ENCODE measurements around the gene BET1.

The BET1 gene

DNA sequence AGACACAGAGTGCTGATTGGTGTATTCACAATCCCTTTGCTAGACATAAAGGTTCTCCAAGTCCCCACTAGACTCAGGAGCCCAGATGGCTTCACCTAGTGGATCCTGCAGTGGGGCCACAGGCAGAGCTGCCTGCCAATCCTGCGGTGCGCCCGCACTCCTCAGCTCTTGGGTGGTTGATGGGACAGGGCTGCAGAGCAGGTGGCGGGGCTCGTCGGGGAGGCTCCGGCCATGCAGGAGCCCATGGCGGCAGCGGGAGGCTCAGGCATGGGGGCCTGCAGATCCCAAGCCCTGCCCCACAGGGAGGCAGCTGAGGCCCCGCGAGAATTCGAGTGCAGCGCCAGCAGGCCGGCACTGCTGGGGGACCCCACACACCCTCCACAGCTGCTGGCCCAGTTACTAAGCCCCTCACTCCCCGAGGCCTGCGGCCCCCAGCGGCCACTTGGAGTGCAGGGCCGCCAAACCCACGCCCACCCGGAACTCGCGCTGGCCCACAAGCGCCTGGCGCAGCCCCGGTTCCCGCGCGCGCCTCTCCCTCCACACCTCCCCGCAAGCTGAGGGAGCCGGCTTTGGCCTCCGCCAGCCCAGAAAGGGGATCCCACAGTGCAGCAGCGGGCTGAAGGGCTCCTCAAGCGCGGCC is 7.7 kb upstream of the BET1 start:
- no peak for DNase-seq

DNA sequence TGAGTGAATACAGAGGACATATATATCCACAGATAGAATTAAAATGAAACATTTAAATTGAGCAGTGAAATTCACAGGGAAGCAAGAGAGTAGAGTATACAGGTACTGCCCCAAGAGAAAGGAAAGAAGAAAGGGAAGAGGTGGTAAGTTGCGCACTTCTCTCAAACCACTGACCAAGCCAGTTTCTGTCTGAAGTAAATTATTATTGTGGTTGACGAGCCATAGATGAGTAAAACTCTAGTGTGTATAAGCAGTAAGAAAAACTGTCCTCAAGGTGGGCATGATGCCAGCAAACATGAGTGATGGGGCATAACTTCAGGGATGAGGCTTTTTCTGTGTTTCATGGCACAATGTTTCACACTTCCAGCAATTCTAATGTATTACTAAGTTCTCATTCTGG is 4.4 kb upstream of the BET1 start:
- DNase-seq = no peak

DNA sequence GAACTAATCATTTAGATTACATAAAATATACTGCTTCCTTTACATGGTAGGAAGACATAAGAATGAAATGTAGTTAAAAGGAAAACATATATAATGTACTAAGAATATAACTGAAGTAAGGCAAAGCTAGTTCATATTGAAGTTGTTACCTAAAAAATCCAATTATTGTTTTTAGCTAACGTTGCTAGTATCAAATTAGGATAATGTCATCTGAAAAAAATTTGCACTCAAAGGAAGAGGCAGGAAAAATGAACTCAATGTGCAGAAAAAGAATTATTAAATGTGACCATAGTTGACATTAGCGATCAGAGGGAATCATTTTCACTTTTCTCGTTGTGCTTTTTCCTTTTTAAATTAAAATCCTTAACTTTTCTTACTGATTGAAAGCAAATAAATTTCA is 1.6 kb upstream of the BET1 start:
- DNase-seq = no peak

DNA sequence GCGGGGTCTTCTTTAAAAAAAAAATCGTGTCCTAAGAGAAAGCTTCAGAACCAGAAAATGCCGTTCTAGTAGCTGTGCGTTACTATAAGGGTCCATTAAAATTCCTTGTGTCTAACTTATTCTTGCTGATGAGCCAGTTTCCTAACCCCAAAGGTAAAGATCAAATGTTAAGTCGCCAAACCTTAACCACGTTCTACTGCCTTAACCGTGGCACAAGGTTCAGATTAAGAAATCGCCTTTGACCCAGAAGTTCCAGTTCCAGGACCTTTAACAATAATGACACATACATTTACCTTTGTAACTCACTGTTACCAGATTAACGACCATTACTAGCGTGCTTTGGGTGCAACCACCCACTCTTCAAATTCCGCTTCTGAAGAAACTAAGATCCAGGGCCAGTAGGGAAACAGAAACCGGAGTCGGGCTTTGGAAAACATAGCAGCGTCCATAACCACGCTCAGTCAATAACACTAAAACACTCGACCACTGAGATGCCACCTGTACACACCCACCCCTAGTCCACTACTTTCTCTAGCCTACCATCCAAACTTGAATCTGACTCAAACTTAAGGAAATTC is 620 bp downstream of the BET1 start:
- DNase-seq = no peak

DNA sequence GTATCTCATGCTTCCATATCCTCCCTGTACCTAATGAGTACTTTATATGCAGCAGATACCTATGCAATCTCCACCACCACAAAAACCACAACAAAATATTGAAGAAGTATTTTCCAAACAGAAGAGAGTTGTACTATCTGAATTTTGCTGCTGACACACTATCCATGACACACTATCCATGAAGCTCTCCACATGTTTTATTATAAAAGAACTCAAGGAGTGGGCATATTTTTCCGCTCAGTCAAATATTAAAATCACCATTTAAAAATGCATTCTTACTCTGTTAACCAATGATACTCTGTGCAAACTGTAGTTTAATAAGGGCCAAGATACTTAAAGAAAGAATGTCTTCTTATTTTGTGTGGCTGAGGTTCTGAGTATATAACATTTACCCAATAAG is 2.8 kb downstream of the BET1 start:
- DNase-seq = no peak

DNA sequence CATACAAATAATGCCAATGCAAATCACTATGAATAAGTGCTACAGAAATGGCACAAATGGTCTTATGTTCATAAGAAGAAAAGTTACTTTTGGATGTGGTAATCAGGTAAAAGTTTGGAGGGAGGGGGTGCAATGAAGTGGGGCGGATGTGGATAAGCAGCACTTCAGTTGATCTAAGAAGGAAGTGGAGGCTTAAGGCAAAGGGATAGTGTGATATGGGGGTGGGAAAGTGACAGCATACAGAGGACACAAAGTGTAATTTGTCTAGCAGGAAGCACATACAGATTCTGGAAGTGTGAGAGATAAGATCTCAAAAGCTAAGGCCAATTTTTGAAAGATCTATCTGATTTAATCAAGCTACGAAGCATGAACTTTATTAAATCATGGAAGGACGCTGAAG is 6.3 kb downstream of the BET1 start:
- no peak for DNase-seq

DNA sequence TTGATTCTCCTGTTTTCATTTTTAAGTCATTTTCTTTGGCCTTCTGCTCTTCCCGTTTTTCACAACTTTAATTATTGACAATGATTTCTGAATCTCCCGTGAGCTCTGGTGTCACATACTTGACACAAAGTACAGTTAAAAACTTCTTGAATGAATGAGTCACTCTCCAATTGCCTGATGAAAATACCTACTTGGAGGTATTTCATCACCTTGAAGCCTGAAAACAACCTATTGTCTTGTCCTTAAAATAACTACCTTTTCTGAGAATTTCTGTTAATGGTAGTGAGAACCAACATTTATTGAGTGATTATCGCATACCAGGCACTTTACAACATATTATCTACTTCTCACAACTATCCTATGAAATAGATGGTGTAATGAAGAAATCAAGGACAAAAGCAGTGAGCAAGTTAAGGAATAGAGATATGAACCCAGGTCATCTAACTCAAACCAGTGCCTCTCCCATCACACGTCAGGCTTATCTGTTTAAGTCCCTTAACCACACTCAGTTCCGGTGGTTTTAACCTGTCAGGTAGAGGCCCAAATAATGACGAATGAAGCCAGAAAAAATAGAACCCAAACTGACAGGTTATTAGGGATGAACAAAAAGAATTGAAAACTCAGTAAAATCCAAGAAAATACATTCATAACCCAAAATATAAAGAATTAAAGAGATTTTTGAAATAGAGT is 11.6 kb downstream of the BET1 start:
- no peak for DNase-seq

DNA sequence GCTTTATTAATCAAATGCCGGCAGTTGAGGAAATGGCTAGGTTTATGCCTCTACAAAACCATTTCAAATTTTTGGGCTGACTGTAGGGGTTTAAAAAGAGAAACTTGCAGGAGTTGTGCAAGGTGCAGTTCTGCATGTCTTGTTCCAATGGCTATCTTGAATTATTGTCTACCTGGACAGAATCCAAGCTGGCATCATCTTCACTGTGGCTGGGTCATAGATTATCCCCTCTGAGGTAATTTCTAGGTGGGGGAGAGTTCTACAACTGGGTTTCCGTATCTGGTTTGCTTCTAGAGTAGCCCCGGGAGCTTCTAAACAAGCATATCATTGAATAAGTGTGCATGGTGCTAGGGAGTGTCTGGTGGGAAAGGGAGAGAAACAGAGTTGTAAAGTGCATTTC is 16.9 kb downstream of the BET1 start:
- DNase-seq = no peak

DNA sequence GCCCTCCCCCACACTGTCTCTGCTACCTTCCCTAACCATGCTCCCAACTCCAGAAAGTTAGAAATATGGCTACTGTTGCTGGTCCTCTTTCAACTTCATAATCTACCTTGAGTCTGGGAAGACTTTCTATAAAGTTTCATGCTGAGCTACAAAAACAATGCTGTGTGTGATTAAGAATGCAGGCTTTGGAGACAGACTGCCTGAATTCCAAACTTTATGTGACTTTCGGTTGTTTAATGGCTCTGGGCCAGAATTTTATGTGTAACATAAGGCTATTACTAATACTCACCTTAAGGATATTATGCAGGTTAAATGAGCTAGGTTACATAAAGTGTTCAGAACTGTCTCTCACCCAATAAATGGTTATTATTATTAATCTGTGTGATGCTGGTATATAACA is 19.1 kb downstream of the BET1 start:
- no peak for DNase-seq

DNA sequence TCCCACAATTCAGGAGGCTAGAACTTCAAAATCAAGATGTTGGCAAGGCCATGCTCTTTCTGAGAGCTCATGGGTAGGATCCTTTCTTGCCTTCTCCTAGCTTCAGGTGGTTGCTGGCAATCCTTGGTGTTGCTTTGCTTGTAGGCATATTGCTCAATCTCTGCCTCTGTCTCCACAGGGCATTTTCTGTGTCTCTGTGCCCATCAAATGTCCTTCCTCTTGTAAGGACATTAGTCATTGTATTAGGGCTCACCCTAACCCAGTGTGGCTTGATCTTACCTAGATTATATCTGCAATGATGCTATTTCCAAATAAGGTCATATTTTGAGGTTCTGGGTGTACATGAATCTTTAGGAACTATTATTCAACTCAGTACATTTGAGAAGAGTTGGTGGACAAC is 20.1 kb downstream of the BET1 start:
- DNase-seq = no peak

DNA sequence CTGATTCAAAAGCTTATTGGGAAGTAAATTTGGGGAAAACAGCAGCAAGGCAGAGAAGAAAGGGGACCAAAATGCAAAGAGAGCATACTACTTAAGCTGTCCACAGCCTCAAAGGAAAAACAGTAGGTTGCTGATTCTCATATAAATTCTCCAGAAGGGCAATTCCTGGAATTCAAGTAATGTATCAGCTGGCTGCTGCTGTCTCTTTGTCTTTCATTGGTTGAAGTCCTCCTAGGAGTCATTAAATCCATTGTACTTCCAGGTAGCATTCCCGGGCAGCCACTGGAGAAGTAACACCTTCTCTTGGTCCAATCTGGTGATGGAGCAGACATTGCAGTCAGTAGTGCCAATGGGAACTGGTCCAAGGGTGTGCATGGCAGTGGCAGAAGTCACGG is 22.7 kb downstream of the BET1 start:
- no peak for DNase-seq

DNA sequence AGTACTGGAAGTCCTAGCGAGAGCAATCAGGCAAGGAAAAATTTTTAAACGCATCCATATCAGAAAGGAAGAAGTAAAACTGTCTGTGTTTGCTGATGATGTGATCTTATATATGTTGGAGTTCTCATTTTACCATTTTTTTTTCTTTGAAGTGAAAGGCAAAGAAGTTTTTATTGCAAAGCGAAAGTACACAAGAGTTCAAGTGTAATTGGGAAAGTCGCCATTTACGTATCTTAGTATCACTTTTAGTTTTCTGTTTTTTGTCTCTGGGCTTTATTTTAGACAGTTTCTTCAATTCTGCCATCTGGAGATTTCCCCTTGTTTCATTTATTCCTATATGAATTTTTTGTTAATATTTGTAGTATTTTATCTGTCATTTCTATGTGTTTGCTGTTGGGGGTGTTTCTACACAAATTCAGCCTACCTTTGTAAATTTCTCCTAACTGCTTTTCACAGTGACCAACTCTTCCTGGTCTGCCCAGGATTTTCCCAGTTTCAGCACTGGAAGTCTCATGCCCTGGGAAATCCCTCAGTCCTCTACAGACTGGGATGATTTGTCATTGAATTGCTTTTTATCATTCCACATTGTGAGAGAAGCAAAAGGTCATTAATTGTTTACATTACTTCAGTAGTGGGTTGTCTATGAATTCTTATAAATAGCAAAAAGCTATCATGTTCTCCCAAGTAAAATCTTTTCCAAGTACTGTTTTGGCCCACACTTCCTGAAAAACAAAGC is 23.2 kb downstream of the BET1 start:
- DNase-seq = no peak

DNA sequence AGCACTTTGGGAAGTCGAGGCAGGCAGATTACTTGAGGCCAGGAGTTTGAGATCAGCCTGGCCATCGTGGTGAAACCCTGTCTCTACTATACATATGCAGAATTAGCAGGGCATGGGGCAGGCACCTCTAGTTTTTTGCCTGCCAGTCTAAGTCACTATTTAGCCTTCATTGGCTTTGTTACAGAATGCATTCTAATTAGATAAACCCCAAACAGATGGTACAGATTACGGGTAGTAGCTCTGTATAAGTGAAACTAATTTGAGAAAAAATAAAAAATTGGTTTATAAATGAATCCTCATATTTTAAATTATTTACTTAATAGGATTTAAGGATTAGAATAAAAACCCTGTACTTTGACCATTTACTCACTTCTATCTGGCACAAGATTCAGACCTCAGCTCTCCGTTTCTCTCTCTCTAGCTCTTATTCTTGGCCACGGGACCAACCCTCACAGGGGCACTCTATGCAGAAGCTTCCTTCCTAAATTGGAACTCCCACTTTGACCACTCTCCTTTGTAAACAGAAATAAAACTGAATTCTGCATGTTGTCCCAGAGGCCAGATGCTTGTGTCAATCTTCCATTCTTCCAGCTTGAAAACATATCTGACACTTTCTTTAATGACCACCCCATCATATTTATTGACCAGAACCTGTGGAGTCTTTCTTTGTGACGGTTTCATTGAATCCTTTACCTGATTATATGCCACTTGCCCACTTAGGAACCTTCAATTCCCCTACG is 26.8 kb downstream of the BET1 start:
- DNase-seq = no peak

DNA sequence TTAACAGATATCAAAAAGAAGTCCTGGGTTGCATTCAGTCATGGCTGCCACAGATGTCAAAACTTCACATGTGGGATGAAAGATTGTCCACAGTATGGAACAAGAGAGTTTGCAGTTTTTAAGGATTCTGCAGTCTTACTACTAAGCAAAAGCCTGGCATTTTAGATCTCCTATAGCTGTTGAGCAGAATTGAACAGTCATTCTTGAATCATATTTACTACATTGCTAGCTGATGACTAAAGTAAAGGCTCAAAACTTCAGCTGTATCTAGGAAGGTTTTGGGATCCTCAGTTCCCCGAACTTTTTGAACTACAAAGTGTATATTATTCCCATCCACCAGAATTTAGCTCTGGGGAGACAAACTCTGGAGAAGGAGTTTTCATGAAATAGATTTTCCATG is 31.0 kb downstream of the BET1 start:
- no peak for DNase-seq

DNA sequence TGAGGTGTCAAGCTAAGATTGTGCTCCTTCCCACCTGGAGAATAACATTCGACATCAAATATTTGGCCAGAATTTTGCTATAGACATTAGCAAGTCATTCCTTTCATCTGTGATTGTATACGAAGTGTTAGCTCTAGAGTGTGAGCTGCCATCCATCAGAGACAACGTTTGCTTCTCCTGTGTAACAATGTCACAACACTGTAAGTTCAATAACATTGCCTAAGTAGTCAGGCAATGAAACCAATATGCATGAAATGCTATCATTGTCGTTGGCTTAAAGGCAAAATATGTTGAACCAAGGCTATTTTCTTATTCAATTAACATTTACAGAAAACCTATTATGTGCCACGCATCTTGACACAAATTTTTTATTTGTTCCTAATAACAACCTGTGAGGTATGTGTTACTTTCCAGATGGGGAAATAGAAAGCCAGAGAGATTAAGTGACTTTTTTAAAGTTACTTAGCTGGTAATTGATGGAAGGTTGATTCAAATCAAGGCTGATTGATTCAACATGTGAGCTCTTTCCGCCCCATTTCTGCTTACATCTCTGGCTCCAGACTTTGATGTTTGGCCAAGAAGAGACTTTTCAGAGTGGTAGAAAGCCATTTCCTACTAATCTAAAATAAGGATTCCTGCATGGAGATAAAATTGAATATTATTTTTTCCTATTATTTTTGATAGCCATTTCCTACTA is 32.0 kb downstream of the BET1 start:
- DNase-seq = no peak

DNA sequence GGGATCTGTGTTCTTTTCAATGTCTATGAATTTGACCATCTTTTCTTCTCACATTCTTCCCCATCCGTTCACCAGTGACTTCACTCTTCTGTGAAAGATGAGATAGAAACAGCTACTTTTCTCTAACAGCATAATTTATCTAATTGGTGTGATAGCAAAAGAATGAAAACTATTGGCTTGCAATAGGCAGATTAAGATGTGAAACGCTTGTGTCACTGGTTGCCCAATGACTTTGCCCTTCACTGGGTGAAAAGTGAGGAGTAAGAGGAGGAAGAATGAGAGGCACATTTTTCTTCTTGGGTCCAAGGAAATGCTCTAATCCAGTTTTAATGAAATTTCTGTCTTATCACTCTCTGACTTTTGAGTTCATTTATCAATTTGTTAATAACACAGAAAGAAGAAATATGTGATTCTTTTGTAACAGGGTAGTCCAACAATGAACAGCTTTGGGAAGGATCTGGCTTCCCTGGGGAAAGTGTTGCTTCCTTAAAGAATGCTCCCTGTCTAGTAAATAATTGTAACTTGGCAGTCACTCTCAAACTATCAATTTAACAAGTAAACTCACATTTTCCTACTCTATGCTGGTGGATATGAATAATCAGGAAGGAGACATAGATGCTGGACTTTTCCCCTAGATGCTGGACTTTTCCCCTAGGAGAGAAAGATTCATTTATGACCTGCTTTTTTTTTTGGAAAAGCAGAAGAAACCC is 35.1 kb downstream of the BET1 start:
- no peak for DNase-seq

DNA sequence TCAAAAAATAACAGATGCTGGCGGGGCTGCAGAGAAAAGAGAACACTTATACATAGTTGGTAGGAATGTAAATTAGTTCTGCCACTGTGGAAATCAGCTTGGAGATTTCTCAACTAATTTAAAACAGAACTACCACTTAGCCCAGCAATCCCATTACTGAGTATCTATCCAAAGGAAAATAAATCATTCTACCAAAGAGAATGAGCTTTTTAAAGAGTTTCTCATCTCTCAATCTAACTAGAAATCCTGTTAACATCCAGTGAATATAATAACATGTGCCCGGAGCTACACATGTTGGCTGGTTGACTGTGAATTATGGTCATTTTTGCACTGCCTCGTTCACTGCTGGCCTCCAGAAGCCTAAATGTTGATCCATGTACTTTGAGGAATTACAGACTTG is 39.3 kb downstream of the BET1 start:
- no peak for DNase-seq

DNA sequence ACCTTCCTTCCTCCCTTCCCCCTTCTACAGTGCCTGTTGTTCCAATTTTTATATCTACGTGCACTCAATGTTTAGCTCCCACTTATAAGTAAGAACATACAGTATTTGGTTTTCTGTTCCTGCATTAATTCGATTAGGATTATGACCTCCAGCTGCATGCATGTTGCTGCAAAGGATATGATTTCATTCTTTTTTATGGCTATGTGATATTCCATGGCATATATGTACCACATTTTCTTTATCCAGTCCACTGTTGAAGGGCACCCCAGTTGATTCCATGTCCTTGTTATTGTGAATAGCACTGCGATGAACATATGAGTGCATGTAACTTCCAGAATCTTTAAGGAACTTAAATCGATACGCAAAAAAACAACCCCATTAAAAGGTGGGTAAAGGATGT is 39.9 kb downstream of the BET1 start:
- no peak for DNase-seq

DNA sequence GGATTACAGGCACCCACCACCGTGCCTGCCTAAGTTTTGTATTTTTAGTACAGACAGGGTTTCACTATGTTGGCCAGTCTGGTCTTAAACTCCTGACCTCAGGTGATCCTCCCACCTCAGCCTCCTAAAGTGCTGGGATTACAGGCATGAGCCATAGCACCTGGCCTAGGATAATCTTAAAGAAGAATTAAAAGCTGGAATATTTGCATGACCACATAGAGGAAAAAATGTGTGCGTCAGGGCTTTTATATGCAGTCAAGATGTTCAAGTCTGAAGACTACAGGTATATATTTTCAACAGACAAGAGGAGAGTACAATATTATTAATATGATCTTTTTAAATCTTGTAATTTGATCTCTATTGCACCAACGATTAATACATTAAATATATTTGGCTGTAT is 43.2 kb downstream of the BET1 start:
- DNase-seq = no peak

DNA sequence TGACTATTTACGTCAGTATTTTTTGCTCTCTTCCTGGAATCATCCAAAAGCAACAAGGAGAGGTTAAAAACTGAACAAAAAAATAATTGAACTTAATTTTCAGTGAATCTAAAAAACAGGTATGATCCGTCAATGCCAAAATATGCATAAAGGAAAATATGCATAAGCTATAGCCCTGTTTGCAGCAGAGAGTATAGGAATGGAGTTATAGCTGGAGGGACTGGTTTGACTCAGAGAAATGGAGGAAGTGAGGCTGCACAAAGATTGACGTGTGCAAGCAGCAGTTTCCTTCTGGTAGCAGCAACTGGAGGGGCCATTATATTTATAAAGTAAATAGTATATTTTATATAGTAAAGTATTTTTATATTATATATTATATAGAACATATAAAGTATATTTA is 45.5 kb downstream of the BET1 start:
- DNase-seq = no peak

DNA sequence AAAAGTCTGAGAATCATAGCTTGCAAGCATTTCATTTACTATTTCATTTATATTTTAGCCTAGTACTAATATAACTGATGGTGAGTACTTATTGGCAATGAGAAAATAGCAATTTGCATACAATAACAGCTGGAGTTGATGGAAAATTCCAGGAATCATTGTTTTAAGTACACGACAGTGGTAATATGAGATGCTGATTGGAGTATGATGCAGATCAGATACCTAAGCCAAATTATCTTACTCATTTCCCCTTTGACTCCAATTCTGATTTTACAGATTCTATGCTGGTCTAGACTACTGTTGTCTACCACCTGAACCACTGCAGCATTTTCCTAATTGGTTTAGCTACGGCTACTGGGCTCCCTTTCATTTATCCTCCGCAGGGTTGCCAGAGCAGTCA is 45.9 kb downstream of the BET1 start:
- DNase-seq = no peak

DNA sequence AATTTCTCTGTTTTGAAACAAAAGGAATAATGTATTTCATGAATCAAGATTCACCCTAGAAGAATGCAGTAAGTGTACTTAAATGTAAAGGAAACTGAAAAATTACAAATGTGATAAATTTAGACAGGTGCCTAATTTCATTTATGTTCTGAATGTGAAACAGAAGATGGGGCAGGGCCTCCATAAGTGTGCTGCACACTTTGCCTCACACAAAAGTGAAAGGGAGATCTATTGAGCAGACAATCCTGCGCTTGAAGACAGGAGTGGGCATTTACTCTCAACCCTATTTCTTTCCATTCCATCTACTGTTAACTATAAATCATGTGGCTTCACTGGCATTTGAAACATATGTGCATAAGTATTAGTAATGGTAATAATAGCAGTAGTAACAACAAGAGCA is 46.4 kb downstream of the BET1 start:
- no peak for DNase-seq
